ENCODE data around the gene CRHR1.
A peak's percentile ranks its signal among the peaks of the same experiment; 100 is the strongest.

Gene CRHR1

GRCh38 chr17:45758544-45758943 lies 25.6 kb upstream of the CRHR1 start:
- DNase-seq (ENCODE audit: low spot score), result no peak

- no peak for DNase-seq (ENCODE audit: low spot score)
These were observed 24.4 kb upstream of the CRHR1 start for GRCh38 chr17:45759761-45760160.

GRCh38 chr17:45761957-45762565 lies 22.1 kb upstream of the CRHR1 start:
- DNase-seq (ENCODE audit: low spot score), result no peak

DNA sequence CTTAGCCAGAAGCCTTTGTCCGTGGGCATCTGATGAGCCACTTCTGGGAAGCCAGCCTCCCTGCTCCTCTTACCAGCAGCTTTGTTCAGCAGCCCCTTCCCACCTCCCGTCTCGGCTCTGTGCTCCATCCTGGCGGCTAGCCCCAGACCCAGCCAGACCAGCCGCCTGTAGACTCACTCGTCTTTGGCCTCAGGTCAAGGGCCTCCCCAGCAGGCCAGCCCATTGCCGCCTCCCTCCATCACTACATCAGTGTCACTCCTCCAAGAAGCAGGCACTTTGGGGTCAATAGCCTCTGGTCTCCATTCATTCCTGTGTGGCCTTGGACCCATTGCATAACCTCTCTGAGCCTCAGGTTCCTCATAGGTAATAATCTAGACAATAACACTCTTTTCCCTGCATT lies 20.9 kb upstream of the CRHR1 start:
- no peak for DNase-seq (ENCODE audit: low spot score)

DNA sequence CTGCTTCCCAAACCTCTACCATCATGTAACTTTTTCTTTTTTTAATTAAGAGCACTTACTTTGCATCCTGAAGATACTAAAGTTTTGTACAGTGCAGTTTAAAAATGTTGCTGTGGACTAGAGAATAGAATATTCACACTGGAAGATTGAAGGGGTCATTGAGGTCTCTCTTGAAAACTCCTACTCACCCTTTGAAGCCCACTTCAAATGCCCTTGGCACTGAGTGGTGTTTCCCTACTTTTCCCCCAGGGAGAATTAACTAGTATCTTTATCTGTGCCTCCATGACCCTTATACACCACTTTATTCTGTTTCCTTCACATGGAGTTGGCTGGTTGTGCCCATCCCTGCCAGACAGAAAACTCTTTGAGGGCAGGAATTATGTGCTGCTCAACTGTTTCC lies 19.6 kb upstream of the CRHR1 start:
- DNase-seq (ENCODE audit: low spot score), result no peak

- DNase-seq (ENCODE audit: low spot score), result no peak
These were observed 16.1 kb upstream of the CRHR1 start for GRCh38 chr17:45768000-45768399.

GRCh38 chr17:45770632-45771270 lies 13.4 kb upstream of the CRHR1 start:
- DNase-seq (ENCODE audit: low spot score), result no peak

DNA sequence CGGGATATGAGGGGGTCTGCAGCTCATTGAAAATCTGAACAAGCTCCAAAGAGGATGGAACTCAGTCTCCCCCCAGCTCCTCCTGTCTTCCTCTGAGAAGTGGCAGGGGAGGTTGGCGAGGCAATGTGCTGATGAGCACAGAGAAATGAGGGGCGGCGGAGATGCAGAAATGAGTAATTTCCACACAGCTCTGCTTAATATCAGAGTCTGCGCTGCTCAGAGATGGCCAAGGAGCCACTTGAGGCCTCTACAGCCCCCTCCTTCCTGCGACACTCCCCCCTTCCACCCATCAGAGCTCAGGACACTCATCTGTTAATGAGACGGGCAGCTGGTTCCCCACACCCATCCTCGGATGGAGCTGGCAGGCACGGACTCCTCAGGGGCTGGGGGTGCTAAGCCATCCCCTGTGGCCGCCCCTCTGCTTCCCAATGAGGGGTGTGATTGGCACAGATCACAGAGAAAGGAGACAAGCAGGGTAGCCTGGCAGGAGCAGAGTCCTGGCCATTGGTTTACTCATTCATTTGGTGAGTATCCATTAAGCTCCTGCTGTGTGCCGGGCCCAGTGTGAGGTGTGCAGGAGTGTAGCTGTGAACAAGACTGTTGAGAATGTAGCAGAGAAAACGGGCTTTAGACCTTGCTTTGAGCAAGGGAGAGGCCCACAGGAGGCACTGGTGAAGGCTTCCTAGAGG lies 12.7 kb upstream of the CRHR1 start:
- DNase-seq (ENCODE audit: low spot score), result no peak

DNA sequence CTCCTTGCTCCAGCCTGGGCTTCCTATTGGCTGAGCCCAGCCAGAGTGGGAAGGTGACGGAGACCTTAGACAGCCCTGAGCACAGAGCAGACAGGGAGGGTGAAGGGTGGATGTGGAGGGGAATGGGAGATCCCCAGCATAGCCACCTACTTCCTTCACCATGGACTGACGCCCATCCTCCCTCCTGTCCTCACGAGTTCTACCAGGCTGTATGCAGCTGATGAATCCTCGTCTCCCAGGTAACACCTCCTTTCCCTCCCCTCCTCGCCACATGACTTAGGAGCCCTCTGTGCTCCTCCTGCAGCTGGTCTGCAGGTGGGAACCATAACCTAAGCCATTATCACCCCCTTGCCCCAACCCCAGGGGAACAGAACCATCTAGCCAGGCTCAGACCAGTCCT lies 9.0 kb upstream of the CRHR1 start:
- no peak for DNase-seq (ENCODE audit: low spot score)

GRCh38 chr17:45775576-45776011 lies 8.5 kb upstream of the CRHR1 start:
- DNase-seq (ENCODE audit: low spot score), result no peak

DNA sequence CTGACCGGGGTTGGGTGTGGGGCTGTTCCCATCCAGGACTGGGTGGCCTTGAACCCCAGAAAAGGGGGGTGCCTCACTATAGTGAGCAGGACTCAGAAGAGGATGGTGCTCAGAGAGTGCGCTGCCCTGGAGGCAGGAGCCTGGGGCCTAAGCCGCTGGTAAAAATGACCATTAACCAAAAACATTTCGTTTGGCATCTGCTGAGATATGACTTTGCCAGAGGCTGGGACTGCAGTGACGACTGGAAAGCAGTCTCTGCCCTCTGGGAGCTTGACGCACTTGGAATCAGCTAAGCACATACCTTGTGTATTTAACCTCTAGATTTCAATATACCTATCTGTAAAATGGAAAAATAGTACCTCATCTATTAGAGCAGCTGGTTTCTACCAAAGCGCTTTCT lies 7.2 kb upstream of the CRHR1 start:
- DNase-seq (ENCODE audit: low spot score), result no peak

GRCh38 chr17:45777388-45777787 lies 6.7 kb upstream of the CRHR1 start:
- DNase-seq (ENCODE audit: low spot score), result no peak

DNA sequence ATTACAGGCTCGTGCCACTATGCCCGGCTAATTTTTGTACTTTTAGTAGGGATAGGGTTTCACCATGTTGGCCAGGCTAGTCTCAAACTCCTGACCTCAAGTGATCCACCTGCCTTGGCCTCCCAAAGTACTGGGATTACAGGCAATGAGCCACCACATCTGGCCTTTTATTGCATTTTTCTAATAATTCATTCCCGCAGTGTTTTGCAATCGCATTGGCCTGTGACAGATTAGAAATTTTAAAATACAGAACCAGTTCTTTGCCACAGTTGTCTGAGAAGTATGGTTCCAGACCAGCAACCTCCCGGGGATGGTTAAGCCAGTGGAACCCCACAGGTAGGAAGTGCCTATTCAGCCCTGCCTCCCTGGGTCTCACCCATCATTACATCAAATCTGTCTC lies 3.2 kb upstream of the CRHR1 start:
- DNase-seq (ENCODE audit: low spot score), result no peak

DNA sequence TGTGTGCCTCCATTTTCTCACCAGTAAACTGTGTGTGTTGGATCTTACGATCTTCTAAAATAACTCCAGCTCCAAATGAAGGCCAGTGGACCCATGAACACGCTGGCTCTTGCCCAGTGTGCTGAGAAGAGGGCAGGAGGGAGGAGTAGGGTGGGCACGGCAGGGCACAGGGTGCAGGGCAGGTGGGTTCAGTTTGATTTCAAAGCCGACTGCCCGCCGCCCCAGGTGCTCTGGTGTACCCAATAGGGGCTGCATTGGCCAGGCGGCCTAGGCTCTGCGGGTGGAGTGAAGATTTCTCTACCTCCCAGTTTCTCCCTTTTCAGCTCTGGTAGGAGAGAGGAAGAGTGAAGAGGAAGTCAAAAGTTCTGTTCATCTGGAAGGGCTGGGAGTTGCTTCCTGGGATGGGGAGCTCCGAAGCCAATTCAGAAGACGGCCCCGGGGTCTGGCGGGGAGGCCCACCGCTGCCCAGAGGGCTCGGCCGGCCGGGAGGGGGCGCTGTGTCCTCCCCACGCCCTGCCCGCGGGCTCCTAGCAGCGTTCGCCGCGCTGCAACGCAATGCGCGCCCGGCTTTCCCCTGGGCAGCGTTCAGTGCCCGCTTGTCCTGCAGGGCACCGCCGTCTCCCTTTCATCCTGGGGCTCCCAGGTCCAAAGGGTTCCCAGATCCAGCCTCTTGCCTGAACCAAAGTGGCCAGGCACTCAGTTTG lies 1.1 kb upstream of the CRHR1 start:
- peak; percentile 47 for DNase-seq (ENCODE audit: low spot score)

- DNase-seq (ENCODE audit: low spot score), result peak; percentile 9
These were observed 377 bp upstream of the CRHR1 start for GRCh38 chr17:45783593-45784292.

DNA sequence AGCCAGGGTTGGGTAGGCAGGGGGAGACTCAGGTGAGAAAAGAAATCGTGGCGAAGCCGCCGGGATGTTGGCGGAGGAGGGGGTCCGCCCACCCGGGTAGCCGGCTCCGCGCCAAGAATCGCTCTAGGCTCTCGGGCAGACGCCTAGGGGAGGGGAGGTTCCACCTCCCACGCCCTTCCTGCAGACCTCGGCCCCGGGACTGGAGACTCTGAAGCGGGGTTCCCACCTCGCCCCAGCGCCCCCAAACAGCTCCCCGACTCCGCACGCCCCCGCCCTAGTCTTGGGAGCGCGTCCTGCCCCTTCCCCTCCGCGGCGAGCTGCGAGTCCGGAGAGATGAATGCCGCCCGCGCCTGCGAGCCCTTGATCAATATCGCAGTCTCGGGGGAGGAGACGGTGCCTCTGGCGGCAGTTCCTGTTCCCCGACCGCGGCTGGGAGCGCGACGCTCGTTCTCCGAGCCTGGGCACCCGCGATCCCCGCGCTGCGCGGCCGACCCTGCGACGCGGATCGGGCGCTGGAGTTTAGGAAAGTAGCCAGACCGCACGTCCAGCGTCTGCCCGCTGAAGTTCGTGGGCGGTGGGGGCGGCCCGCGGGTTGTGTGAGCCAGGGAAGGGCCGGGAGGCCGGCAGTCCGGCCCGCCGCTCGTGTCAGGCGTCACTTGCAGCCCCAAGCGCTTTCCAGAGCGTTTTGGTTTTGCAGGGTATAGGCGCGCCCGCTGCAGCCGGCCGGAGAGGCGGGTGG lies 790 bp downstream of the CRHR1 start:
- peak; percentile 35 for DNase-seq (ENCODE audit: low spot score)

DNA sequence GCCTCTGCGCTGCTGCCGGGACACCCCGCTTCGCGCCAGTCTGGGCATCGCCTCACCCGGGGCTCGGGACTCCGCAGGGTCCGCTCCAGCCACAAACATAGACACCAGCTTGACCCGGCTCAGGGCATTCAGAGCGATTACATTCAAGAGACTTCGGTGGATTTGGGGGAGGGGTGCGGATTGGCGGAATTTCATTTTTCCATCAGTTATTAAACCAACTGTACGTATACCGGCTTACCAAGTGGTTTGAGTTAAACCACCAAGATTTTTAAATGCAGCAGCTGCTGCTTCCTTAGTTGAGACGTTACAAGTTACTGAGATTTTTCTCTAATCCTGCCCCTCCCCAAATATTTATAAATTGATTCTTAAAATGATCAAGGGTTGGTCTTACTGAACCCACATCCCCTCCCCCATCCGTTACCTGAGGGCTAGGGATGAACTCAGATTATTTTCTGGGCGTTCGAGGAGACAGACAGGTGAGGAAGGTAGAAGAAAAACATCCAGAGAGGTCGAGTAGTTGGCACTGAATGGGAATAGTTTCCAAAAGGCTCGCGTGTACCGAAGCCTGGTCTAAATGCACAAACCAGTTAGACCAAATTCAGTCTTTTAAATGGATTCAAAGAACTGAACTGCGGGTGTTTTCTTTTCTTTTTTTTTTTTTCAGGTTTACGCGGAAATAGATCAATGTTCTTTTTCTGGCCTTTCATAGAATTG lies 1.5 kb downstream of the CRHR1 start:
- no peak for DNase-seq (ENCODE audit: low spot score)

DNA sequence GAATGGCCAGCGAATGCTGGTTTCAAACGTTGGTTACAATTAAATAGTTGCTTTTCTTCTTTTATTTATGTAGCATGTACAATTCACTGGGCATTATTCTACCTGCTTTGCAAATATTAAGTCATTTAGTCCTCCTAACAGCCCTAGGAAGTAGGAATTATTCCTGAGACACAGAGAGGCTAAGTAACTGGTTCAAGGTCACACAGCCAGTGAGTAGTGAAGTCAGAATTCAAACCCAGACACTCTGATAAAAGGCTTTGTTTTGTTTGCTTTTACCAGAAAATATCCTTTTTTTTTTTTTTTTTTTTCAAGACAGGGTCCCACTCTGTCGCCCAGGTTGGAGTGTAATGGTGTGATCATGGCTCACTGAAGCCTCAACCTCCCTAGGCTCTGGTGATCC lies 2.2 kb downstream of the CRHR1 start:
- DNase-seq (ENCODE audit: low spot score), result no peak

- DNase-seq (ENCODE audit: low spot score), result no peak
These were observed 2.9 kb downstream of the CRHR1 start for GRCh38 chr17:45787044-45787443.

DNA sequence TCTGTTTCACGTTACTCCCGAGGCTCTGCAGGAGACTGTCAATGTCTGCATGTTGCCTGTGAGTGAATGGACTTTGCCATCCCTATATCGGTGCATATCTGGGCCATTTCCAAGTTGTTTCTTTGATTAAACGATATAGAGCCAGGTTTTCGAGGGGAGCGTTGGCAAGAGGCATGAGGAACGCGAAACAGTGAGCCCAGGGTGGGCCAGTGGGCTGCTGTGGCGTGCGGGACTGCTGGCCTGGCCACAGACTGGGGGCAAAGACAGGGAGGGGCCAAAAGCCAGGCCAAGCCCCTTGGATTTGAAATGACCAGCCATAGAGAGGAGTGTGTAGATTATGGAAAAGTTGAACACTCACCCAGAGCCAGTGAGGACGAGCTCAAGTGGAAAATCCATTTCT lies 3.5 kb downstream of the CRHR1 start:
- no peak for DNase-seq (ENCODE audit: low spot score)

GRCh38 chr17:45788057-45788456 lies 3.9 kb downstream of the CRHR1 start:
- no peak for DNase-seq (ENCODE audit: low spot score)

Data from germinal center (tissue), 1 donor.